ENCODE measurements around the gene CABCOCO1. TPM values are rescaled to one million over a fixed set of nuclear protein-coding genes. Genes with fewer than 3 reads are reported as not detected.

CABCOCO1 gene
- total and polyA plus RNA-seq, 9 of the 15 experiments (the other 6 are each of a cell fraction or from before 2014, with no cell fraction given) = 0.04 TPM; not detected in 8

- TF ChIP-seq MGA (IDR thresholded peaks at IDR 0.05) (peak; percentile 28; the same call in 1 of the 2 replicates), ZNF311 (CRISPR knock-in tag; IDR thresholded peaks at IDR 0.05) (0 out of 2 replicates have a peak, but pooled peaks have one; percentile 26), EGR1 (conservative IDR thresholded peaks at IDR 0.05) (peak; percentile 42; the same call in 1 of the 2 replicates), POLR2AphosphoS2 (IDR thresholded peaks at IDR 0.05; ENCODE audit: low read length) (no peak), GATAD2A (IDR thresholded peaks at IDR 0.05) (peak; percentile 79; the same call in 1 of the 2 replicates), PTTG1 (tag; IDR thresholded peaks at IDR 0.05; ENCODE audit: low read depth) (0 out of 2 replicates have a peak, but pooled peaks have one; percentile 20), SMAD4 (CRISPR knock-in tag; conservative IDR thresholded peaks at IDR 0.05) (peak; percentile 58; the same call in 1 of the 2 replicates), RUNX1 (IDR thresholded peaks at IDR 0.05; ENCODE audit: low read depth) (no peak), VEZF1 (CRISPR knock-in tag; IDR thresholded peaks at IDR 0.05) (peak; percentile 24; the same call in 1 of the 2 replicates), ZNF766 (CRISPR knock-in tag; conservative IDR thresholded peaks at IDR 0.05) (peak; percentile 73; the same call in 1 of the 2 replicates), DPF2 (IDR thresholded peaks at IDR 0.05) (peak; percentile 28; the same call in 1 of the 2 replicates), GATA2 (CRISPR knock-in tag; IDR thresholded peaks at IDR 0.05) (0 out of 2 replicates have a peak, but pooled peaks have one; percentile 10), IRF9 (tag; IDR thresholded peaks at IDR 0.05) (peak; percentile 52; the same call in 1 of the 2 replicates)
These were observed 121.8 kb downstream of the CABCOCO1 start (continued) for GRCh38 chr10:61784354-61785133.

All from K562 (cell line).